GM21619 (cell line): ENCODE data around the gene FARS2.

ENCODE experiments used
- ATAC-seq: cut with Tn5 transposase; IDR thresholded peaks from one replicate; pipeline ENCODE4 v1.9.1; 2021; ENCODE audit not compliant: unreplicated experiment

The FARS2 gene

DNA sequence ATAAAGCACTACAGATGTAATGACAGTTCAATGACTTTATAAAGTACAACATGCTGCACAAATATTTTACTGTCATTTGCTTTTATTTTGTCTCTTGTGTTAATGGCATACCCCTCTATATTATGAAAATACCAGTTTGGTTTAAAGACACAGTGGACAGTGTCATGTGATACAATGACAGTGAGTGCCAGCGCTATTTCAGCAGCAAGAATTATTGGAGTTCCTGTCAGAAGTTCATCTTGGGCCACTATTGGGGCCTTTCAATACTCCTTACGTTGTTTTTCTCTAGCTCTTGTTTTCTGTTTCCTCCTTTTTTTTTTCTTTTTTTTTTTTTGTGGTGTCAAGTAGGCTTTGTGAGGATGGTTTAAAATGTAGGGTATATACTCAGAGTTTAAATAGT is 232.5 kb downstream of the FARS2 start:
- ATAC-seq: no peak

DNA sequence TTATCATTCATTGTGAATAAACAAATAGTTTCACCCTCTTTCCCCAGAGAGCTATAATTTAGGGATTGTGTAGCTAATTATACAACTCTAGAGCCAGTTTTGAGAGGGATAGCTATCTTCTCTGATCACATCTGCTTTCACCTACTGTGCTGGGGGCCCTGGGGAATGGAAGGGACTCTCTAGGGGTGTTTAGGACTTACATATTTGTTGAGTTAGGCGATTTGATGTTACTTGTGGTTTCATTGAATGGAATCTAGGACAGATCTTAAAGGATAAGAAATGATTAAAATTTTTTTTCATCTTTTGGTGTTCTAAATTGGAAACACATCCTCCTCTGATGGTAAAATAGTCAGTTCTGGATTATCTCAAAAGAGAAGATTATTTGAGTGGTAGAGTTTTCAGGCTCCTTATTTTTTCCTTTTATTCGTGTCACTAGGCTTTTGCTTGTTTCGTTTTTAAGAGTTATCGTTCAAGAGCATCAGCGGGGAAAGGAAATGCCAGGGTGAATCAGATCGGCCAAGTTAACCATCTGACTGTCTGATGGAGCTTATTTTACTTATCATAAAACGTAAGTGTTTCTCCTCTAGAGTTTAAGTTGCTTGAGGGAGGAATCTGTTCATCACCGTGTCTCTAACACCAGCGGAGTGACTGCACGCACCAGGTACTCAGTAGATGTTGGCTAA is 236.7 kb downstream of the FARS2 start:
- ATAC-seq: no peak

GRCh38 chr6:5498579-5498899 is 237.2 kb downstream of the FARS2 start:
- ATAC-seq: no peak

GRCh38 chr6:5499644-5500306 is 238.5 kb downstream of the FARS2 start:
- ATAC-seq: no peak

- no peak for ATAC-seq
These were observed 240.5 kb downstream of the FARS2 start for GRCh38 chr6:5501837-5502236.

GRCh38 chr6:5504078-5504477 is 242.8 kb downstream of the FARS2 start:
- ATAC-seq: no peak

- peak; percentile 41 for ATAC-seq
These were observed 244.8 kb downstream of the FARS2 start for GRCh38 chr6:5506149-5506548.

GRCh38 chr6:5506597-5506996 is 245.3 kb downstream of the FARS2 start:
- peak; percentile 38 for ATAC-seq

DNA sequence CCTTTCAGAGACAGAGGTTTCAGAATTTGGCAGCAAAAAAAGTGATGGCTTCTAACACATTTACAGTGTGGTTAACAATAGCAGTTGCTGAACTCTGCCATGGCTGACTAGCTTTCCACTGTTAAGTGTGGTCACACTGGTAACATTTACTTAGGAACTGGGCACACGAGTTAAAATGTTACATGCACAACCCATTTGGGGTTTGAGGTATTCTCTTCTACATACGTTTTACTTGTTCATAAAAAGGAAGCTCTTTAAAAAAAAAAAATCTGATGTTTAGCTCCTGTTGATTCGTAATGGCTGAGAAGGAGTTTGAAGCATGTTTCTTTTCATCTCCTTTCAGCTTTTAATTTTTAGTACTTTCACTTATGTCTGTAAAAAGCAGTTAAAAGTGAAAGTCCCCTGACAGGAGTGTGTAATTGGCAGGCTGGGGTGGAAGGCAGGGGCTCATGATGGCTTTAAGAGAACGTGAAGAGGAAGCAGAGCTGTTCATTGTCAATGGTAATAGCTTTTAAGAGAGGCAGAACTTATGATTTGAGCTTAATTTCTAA is 245.9 kb downstream of the FARS2 start:
- peak; percentile 79 for ATAC-seq

GRCh38 chr6:5509106-5509505 is 247.8 kb downstream of the FARS2 start:
- ATAC-seq: no peak

DNA sequence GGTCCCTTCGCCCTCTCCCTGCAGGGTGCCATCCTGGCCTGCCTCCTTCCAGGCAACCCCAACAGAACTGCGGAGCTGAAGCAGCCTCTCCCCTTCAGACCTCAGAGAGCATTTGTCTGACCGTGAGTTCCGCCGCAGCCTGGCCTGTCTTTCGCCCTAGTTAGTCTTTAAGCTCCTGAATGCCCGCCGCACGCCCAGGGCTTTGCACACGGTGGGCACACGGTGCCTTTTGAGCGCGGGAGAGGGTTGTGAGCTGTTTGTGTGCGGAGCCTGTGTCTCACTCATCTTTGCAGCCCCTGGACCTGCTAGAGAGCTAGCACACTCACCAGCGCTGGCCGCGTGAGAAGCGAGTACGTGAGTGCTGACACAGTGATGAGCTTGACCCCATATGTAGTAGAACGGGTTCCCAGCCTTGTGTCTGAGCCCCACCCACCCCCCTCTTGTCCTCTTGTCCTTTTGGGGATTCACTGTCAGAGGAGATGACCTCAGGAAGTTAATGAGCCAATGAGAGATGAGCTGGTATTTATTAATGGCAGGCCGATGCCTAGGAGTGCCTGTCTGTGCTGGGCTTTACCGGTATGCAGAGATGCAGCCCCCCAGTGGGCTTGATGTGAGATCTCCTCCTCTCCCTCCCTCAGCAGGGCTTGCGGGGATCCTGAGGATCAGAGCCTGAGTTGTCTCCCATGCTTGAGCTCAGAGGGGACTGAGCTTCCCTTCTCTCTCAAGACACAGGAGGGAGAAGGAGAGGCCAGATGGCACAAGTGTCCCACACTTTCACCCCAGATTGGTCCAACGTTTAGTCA is 249.2 kb downstream of the FARS2 start:
- no peak for ATAC-seq

- no peak for ATAC-seq
These were observed 250.6 kb downstream of the FARS2 start for GRCh38 chr6:5511954-5512353.

- ATAC-seq: no peak
These were observed 251.1 kb downstream of the FARS2 start for GRCh38 chr6:5512422-5512821.

DNA sequence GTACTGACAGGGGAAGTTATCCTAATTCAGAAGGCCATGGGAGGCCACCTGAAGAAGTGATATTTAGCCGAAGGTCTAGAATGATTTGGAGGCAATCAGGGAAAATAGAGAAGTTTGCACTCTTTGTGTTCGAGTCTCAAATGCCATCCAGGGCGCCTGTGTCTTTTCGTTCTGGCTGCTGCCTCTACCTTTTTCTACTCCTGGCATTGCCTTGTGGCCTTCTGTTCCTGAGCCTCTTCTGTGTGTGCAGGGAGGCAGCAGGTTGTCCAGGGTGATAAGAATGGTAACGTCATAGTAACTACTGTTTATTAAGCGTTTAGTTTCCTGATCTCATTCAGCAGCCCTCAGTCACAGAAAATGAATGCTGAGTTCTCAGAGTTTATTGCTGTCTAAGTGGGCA is 252.1 kb downstream of the FARS2 start:
- ATAC-seq: no peak

GRCh38 chr6:5514353-5514752 is 253.0 kb downstream of the FARS2 start:
- peak; percentile 52 for ATAC-seq

DNA sequence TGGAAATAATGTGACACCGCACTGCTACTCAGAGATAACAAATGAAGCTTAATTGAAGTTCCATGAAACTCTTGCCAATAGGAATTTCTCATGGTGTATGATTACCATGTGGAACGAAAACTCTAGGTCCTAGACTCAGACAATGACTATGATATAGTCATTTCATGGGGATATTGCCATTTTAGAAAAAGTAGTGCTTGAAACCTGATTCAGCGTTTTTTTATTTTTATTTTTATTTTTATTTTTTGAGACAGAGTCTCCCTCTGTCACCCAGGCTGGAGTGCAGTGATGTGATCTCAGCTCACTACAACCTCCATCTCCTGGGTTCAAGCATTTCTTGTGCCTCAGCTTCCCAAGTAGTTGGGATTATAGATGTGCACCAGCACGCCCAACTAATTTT is 253.9 kb downstream of the FARS2 start:
- ATAC-seq: no peak

- ATAC-seq: no peak
These were observed 254.7 kb downstream of the FARS2 start for GRCh38 chr6:5516036-5516435.

DNA sequence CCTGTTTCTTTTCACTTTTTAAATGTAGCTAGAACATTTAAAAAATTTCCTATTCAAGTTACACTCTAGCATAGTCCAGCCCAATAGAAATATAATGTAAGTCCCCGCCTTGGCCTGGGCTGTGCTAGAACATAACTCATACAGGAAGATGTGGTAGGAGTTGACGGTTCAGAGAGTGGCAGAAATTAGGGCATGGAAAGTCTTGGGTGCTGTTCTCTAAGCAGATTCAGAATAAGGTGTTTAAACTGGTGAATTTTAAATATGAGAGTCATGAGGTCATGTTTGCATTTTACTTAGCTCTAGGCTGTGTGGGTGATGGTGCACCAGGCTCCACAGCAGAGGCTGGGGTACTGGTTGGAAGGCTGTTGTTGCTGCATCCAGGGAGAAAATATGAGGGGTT is 256.5 kb downstream of the FARS2 start:
- no peak for ATAC-seq

GRCh38 chr6:5518936-5519491 is 257.7 kb downstream of the FARS2 start:
- ATAC-seq: no peak

- ATAC-seq: no peak
These were observed 259.5 kb downstream of the FARS2 start for GRCh38 chr6:5520796-5521195.

DNA sequence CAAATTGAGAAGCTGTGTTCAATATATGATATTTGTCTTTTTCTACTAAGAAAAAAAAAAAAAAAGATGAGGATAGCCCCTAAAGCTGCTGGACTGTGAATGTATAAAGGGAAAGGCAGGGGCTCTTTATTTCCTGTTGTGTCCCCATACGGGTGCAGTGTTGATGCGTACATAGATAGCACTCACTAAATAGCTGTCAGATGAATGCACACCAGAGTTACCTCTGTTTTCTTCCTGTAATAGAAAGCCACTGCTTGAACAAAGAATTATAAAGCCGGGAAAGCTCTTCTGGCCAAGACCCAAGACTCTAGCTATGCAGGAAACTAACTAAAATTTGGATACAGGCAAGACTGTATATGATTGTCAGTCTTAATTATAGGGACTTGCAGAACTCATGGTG is 260.0 kb downstream of the FARS2 start:
- ATAC-seq: no peak

GRCh38 chr6:5522147-5522546 is 260.8 kb downstream of the FARS2 start:
- no peak for ATAC-seq
